ENCODE results near the gene STARD9. TPM values are rescaled to one million over a fixed set of nuclear protein-coding genes. Genes with fewer than 3 reads are reported as not detected.
A peak's percentile ranks its signal among the peaks of the same experiment; 100 is the strongest.

Gene STARD9
- total and polyA plus RNA-seq, 2 of the 13 experiments (the other 11 are each of a cell fraction or from before 2014, with no cell fraction given): 5.3 to 7.5 TPM

GRCh38 chr15:42590619-42591237, 15.3 kb downstream of the STARD9 start:
- WGBS (ENCODE audit: low lambda C conversion rate): 42% methylated on average over 5 of the region's 5 CpGs
- POLR2A ChIA-PET: interaction anchor here (1.4 to 2.4 kb wide), 3 partner anchors 9 to 16 kb away, joined by 4 to 20 read pairs (median 9); partner anchors contain the start of gene STARD9
- ATAC-seq: peak; percentile 75
- TF ChIP-seq FOXA1 (IDR thresholded peaks at IDR 0.05) (no peak), FOXA1 (CRISPR knock-in tag; IDR thresholded peaks at IDR 0.05) (peak; percentile 4; the same call in 1 of the 2 replicates), ZNF468 (CRISPR knock-in tag; IDR thresholded peaks at IDR 0.05) (no peak), ZBTB38 (CRISPR knock-in tag; IDR thresholded peaks at IDR 0.05) (no peak), ZNF142 (CRISPR knock-in tag; IDR thresholded peaks at IDR 0.05) (no peak), SSRP1 (CRISPR knock-in tag; IDR thresholded peaks at IDR 0.05) (no peak), XRCC5 (optimal IDR thresholded peaks at IDR 0.05; ENCODE audit: low read length) (no peak), TFDP2 (CRISPR knock-in tag; IDR thresholded peaks at IDR 0.05) (no peak), BORCS8-MEF2B (CRISPR knock-in tag; IDR thresholded peaks at IDR 0.05) (no peak), SIN3A (IDR thresholded peaks at IDR 0.05; ENCODE audit: borderline replicate concordance, low read depth, low read length) (no peak), MBD4 (IDR thresholded peaks at IDR 0.05; ENCODE audit: borderline replicate concordance, low read length) (no peak), CENPX (CRISPR knock-in tag; IDR thresholded peaks at IDR 0.05) (no peak), ZNF263 (CRISPR knock-in tag; IDR thresholded peaks at IDR 0.05) (no peak), THAP8 (CRISPR knock-in tag; IDR thresholded peaks at IDR 0.05; ENCODE audit: borderline replicate concordance) (no peak), RXRA (CRISPR knock-in tag; IDR thresholded peaks at IDR 0.05) (peak; percentile 62; the same call in 1 of the 2 replicates), MXD4 (CRISPR knock-in tag; IDR thresholded peaks at IDR 0.05) (no peak), KLF12 (CRISPR knock-in tag; IDR thresholded peaks at IDR 0.05; ENCODE audit: borderline replicate concordance) (no peak), CEBPB (IDR thresholded peaks at IDR 0.05; ENCODE audit: borderline replicate concordance, low read depth, low read length) (no peak), ATAD3A (CRISPR knock-in tag; IDR thresholded peaks at IDR 0.05) (no peak)

More at GRCh38 chr15:42590619-42591237, 15.3 kb downstream of the STARD9 start:
- CTCF ChIA-PET (ENCODE audit: low intra/inter-chr PET ratio, low total read pairs): interaction anchor here (1.1 kb wide), 1 partner anchor 15 kb away, joined by 4 read pairs; the partner anchor contains the start of gene STARD9
- Histone ChIP-seq H3K4me3 (replicated peaks in 1 of 3; ENCODE audit: insufficient read depth in 1 of 3, low read depth in 2 of 3, low read length in 3 of 3) (peak overlapping the region in 1 of 3 experiments; percentile 22; a peak in 2 of 6 replicates), H3K9ac (ENCODE audit: insufficient read depth, low read depth, low read length) (peak overlapping the region; percentile 32), H3K4me2 (ENCODE audit: low read depth, low read length) (peak overlapping the region; percentile 64), H3K36me3 (replicated peaks in 1 of 2; ENCODE audit: control insufficient read depth in 1 of 2, insufficient read depth in 2 of 2, low read length in 2 of 2) (peaks cover 0 to 2% of the 10 kb centered on the region in 2 experiments; a peak in 1 of 5 replicates), H3K27ac (ENCODE audit: extremely low read length, insufficient read depth, low read length) (peak overlapping the region; percentile 89), H2AFZ (ENCODE audit: low read length) (no peak overlapping the region), H3K27me3 (ENCODE audit: control insufficient read depth in 1 of 2, insufficient read depth in 2 of 2, low read length in 2 of 2) (no peaks in the 10 kb centered on the region), H3K4me1 (ENCODE audit: insufficient read depth, low read length) (peaks cover 31% of the 10 kb centered on the region), H3K79me2 (ENCODE audit: insufficient read depth, low read length) (no peaks in the 10 kb centered on the region), H4K20me1 (ENCODE audit: insufficient read depth, low read length) (no peaks in the 10 kb centered on the region), H3K9me3 (ENCODE audit: low read length) (no peaks in the 10 kb centered on the region)
- FAIRE-seq (peak; percentile 54), DNase-seq (ENCODE audit: low spot score) (peak; percentile 41)
- in situ Hi-C loops (cut with HindIII; ENCODE audit: extremely low pct_ligation_motif_present, low pct_unique_long_range_greater_than_20kb): no loop called here
- BruUV-seq (replicated peaks): no TSS peak
- intact Hi-C loops (cut with micrococcal nuclease; ENCODE audit: unreplicated experiment): loop anchor here (5.0 kb wide), 1 partner anchor 62 kb away; no protein-coding TSS in a partner anchor
